ENCODE measurements around the gene CYB561D1. TPM values are rescaled to one million over a fixed set of nuclear protein-coding genes. Genes with fewer than 3 reads are reported as not detected.
A peak's percentile ranks its signal among the peaks of the same experiment; 100 is the strongest.

CYB561D1 gene
- total and polyA plus RNA-seq, 9 of the 15 experiments (the other 6 are each of a cell fraction or from before 2014, with no cell fraction given) = 0.71 to 7.2 (median 3.5) TPM

- no peak for TF ChIP-seq GMEB1 (CRISPR knock-in tag; IDR thresholded peaks at IDR 0.05)
- no peak for TF ChIP-seq SMAD2 (IDR thresholded peaks at IDR 0.05; ENCODE audit: low read depth, low read length)
- TF ChIP-seq ZNF707 (CRISPR knock-in tag; conservative IDR thresholded peaks at IDR 0.05) = no peak
- TF ChIP-seq EZH2 (IDR thresholded peaks at IDR 0.05; ENCODE audit: borderline replicate concordance, low read depth, low read length) = no peak
- no peak for TF ChIP-seq RAD51 (IDR thresholded peaks at IDR 0.05; ENCODE audit: borderline replicate concordance, low read depth)
- no peak for TF ChIP-seq BRF1 (IDR thresholded peaks at IDR 0.05; ENCODE audit: borderline replicate concordance, extremely low read depth, insufficient read length)
- TF ChIP-seq YY1 (IDR thresholded peaks at IDR 0.05; ENCODE audit: borderline replicate concordance in 1 of 3, control insufficient read depth in 1 of 3, extremely low read depth in 1 of 3, insufficient read depth in 3 of 3, insufficient read length in 1 of 3, insufficient replicate concordance in 2 of 3, low read depth in 1 of 3, low read length in 2 of 3) = no peak
- no peak for TF ChIP-seq ZNF217 (CRISPR knock-in tag; IDR thresholded peaks at IDR 0.05)
These were observed 1.1 kb upstream of the CYB561D1 start (continued) for GRCh38 chr1:109492779-109493178.

- DNase-seq (ENCODE audit: extremely low read depth in 1 of 4, low spot score in 3 of 4) = no peak
- BruUV-seq (replicated peaks) = no TSS peak
- Histone ChIP-seq H3K4me3 (peak overlapping the region; percentile 91; the same call in 1 of the 2 replicates), H3K79me2 (ENCODE audit: control insufficient read depth, insufficient read depth, low read length) (peaks cover 5% of the 10 kb centered on the region; the same call in 1 of the 3 replicates), H4K20me1 (replicated peaks; ENCODE audit: control insufficient read depth, insufficient read depth, low read length) (no peaks in the 10 kb centered on the region; the same call in 1 of the 2 replicates), H2AFZ (ENCODE audit: low read depth, low read length) (peak overlapping the region; percentile 99), H3K27me3 (ENCODE audit: control insufficient read depth in 2 of 2, insufficient read depth in 2 of 2, low read length in 2 of 2) (no peaks in the 10 kb centered on the region), H3K36me3 (ENCODE audit: control insufficient read depth, insufficient read depth, low read length) (peaks cover 50% of the 10 kb centered on the region; the same call in 2 of the 3 replicates), H3K4me2 (ENCODE audit: insufficient read depth, low read length) (peak overlapping the region; percentile 91), H3K4me1 (replicated peaks in 1 of 2; ENCODE audit: control insufficient read depth in 2 of 2, insufficient read depth in 2 of 2, low read length in 2 of 2) (peaks cover 13 to 30% of the 10 kb centered on the region in 2 experiments; a peak in 4 of 5 replicates), H3K9me1 (ENCODE audit: control insufficient read depth, insufficient read depth, low read length) (no peaks in the 10 kb centered on the region), H3K27ac (ENCODE audit: extremely low read depth, low read depth, low read length) (no peak overlapping the region; the same call in 2 of the 3 replicates), H3K9ac (ENCODE audit: insufficient read depth in 1 of 2, low read depth in 2 of 2, low read length in 2 of 2) (peak overlapping the region; percentile 58 to 94; a peak in 3 of 4 replicates), H3K9me3 (replicated peaks; ENCODE audit: control insufficient read depth, insufficient read depth, low read depth, low read length) (no peaks in the 10 kb centered on the region)
- no peak for ATAC-seq
- ChIA-PET CTCF (ENCODE audit: low intra/inter-chr PET ratio) (interaction anchor here (0.5 to 6.9 kb wide), 4 partner anchors 34 to 289 kb away, joined by 3 to 131 read pairs (median 4); no protein-coding TSS in a partner anchor), POLR2A (interaction anchor here (0.7 to 2.9 kb wide), 8 partner anchors 9 to 393 kb away, joined by 3 to 24 read pairs (median 4); partner anchors contain the start of genes AMIGO1 and ATXN7L2)
- no peak for FAIRE-seq
- in situ Hi-C loops (cut with MboI) = no loop called here
- 48% methylated on average over 4 of the region's 4 CpGs for WGBS (ENCODE audit: insufficient coverage, low coverage, missing lambda C conversion rate)
- TF ChIP-seq USF1 (CRISPR knock-in tag; IDR thresholded peaks at IDR 0.05) = 0 out of 2 replicates have a peak, but pooled peaks have one; percentile 18
- TF ChIP-seq FOXP1 (CRISPR knock-in tag; IDR thresholded peaks at IDR 0.05) = 0 out of 2 replicates have a peak, but pooled peaks have one; percentile 31
- no peak for TF ChIP-seq ETV6 (IDR thresholded peaks at IDR 0.05; ENCODE audit: borderline replicate concordance in 1 of 2, low read depth in 2 of 2, low read length in 1 of 2)
- TF ChIP-seq ETV6 (CRISPR knock-in tag; IDR thresholded peaks at IDR 0.05; ENCODE audit: borderline replicate concordance) = no peak
- intact Hi-C loops (cut with micrococcal nuclease) = loop anchor here (5.0 kb wide), 1 partner anchor 216 kb away; no protein-coding TSS in a partner anchor
These were observed 667 bp upstream of the CYB561D1 start for GRCh38 chr1:109493227-109493626.

All from K562 (cell line).